MCF 10A (cell line): ENCODE results near the gene PSPC1. TPM values are rescaled to one million over a fixed set of nuclear protein-coding genes. Genes with fewer than 3 reads are reported as not detected.
"Not testable (repeated sequence)": the region's sequence is repeated elsewhere in the genome, so short reads cannot be mapped to it uniquely, and the experiment has no call there.

Experiments used
- BruUV-seq: library from RNA; stranded (reverse); fragments of 400-500 nt; replicated peaks from 2 replicates; lab custom pipeline; 2021; lab: Mats Ljungman, UMichigan
- CTCF ChIA-PET: fragments of 300-600 bp; sonication (Branson Sonifier 250); formaldehyde crosslinking; extraction: SDS; loops from one replicate; lab custom pipeline; 2021; ENCODE audit warnings: antibody characterized with exemption, inconsistent platforms; lab: Yijun Ruan, JAX
- POLR2A ChIA-PET: fragments of 300-600, 350-650 bp; sonication (Branson Sonifier 250); formaldehyde crosslinking; extraction: SDS; loops from one replicate; lab custom pipeline; 2020; ENCODE audit warnings: antibody characterized with exemption, inconsistent platforms; lab: Yijun Ruan, JAX
- DNase-seq: peaks from one replicate; pipeline ENCODE4 v3.0.0-alpha.2; 2018; ENCODE audit not compliant: unreplicated experiment
- H3K27ac Mint-ChIP-seq: one replicate; pipeline ENCODE4 v1.8.0; 2022; ENCODE audit warnings: mild to moderate bottlenecking, low read depth, mixed read lengths; ENCODE audit not compliant: unreplicated experiment
- H3K27me3 Mint-ChIP-seq: one replicate; pipeline ENCODE4 v1.8.0; 2022; ENCODE audit warnings: mixed read lengths; ENCODE audit not compliant: insufficient read depth, unreplicated experiment
- H3K36me3 Mint-ChIP-seq: one replicate; pipeline ENCODE4 v1.8.0; 2022; ENCODE audit warnings: mild to moderate bottlenecking, moderate library complexity, mixed read lengths; ENCODE audit not compliant: insufficient read depth, unreplicated experiment
- H3K4me1 Mint-ChIP-seq: one replicate; pipeline ENCODE4 v1.8.0; 2022; ENCODE audit warnings: mixed read lengths; ENCODE audit not compliant: insufficient read depth, unreplicated experiment
- H3K4me3 Mint-ChIP-seq: one replicate; pipeline ENCODE4 v1.8.0; 2022; ENCODE audit warnings: mild to moderate bottlenecking, moderate library complexity, mixed read lengths; ENCODE audit not compliant: unreplicated experiment
- H3K9me3 Mint-ChIP-seq: one replicate; pipeline ENCODE4 v1.8.0; 2022; ENCODE audit warnings: mixed read lengths; ENCODE audit not compliant: unreplicated experiment
- CTCF ChIP-seq: fragments of 200-600 bp; IDR thresholded peaks from one replicate; pipeline ENCODE4 v1.8.0; 2022; ENCODE audit warnings: antibody characterized with exemption, mild to moderate bottlenecking; ENCODE audit not compliant: unreplicated experiment
- intact Hi-C: fragments of 100-400 bp; cut with micrococcal nuclease; formaldehyde crosslinking; loops from 2 replicates; pipeline ENCODE4 v1.14.1; 2022
- total RNA-seq: library from RNA; stranded (reverse); gene quantifications from 2 replicates; pipeline ENCODE4 v1.2.3, GENCODE V29; 2022

The PSPC1 gene
- total RNA-seq, 1 experiment from 2014 or later = 43.6 TPM

- intact Hi-C loops = no loop called here
- Mint-ChIP-seq H3K4me1 (no peaks in the 10 kb centered on the region), H3K4me3 (no peak overlapping the region), H3K36me3 (peaks cover 31% of the 10 kb centered on the region), H3K9me3 (no peaks in the 10 kb centered on the region), H3K27me3 (no peaks in the 10 kb centered on the region), H3K27ac (no peak overlapping the region)
- no peak for DNase-seq
- ChIA-PET POLR2A (interaction anchor here (1.3 kb wide), 1 partner anchor 34 kb away, joined by 3 read pairs; no protein-coding TSS in a partner anchor), CTCF (interaction anchor here (0.6 kb wide), 3 partner anchors 106 to 1346 kb away, joined by 3 to 5 read pairs (median 3); no protein-coding TSS in a partner anchor)
- no peak for TF ChIP-seq CTCF
- no TSS peak for BruUV-seq
Observed at GRCh38 chr13:19817106-19817505, 34.4 kb upstream of the PSPC1 start.

- H3K27me3 Mint-ChIP-seq, CTCF ChIA-PET, DNase-seq, H3K27ac Mint-ChIP-seq, intact Hi-C loops, BruUV-seq, H3K4me1 Mint-ChIP-seq, H3K9me3 Mint-ChIP-seq, H3K4me3 Mint-ChIP-seq: not testable (repeated sequence)
- POLR2A ChIA-PET = interaction anchor here (1.3 kb wide), 1 partner anchor 32 kb away, joined by 3 read pairs; no protein-coding TSS in a partner anchor
- peaks cover 30% of the 10 kb centered on the region for H3K36me3 Mint-ChIP-seq
Observed at GRCh38 chr13:19815842-19816241, 33.1 kb upstream of the PSPC1 start.

GRCh38 chr13:19810996-19811881 lies 28.5 kb upstream of the PSPC1 start:
- intact Hi-C loops = no loop called here
- Mint-ChIP-seq H3K36me3 (peaks cover 29% of the 10 kb centered on the region), H3K27ac (no peak overlapping the region), H3K4me1 (no peaks in the 10 kb centered on the region), H3K9me3 (no peaks in the 10 kb centered on the region), H3K4me3 (no peak overlapping the region), H3K27me3 (no peaks in the 10 kb centered on the region)
- ChIA-PET POLR2A (interaction anchor here (0.8 kb wide), 1 partner anchor 11 kb away, joined by 3 read pairs; no protein-coding TSS in a partner anchor), CTCF (no interaction called here)
- no peak for TF ChIP-seq CTCF
- DNase-seq = no peak
- no TSS peak for BruUV-seq

- ChIA-PET CTCF (interaction anchor here (0.5 kb wide), 1 partner anchor 21 kb away, joined by 4 read pairs; no protein-coding TSS in a partner anchor), POLR2A (interaction anchor here (0.6 kb wide), 1 partner anchor 26 kb away, joined by 3 read pairs; no protein-coding TSS in a partner anchor)
Observed at GRCh38 chr13:19810151-19810550, 27.4 kb upstream of the PSPC1 start.

More at GRCh38 chr13:19810151-19810550, 27.4 kb upstream of the PSPC1 start:
- Mint-ChIP-seq H3K4me3 (no peak overlapping the region), H3K9me3 (no peaks in the 10 kb centered on the region), H3K4me1 (no peaks in the 10 kb centered on the region), H3K27me3 (no peaks in the 10 kb centered on the region), H3K27ac (no peak overlapping the region), H3K36me3 (peaks cover 29% of the 10 kb centered on the region)
- DNase-seq = no peak
- no TSS peak for BruUV-seq
- intact Hi-C loops = no loop called here
- TF ChIP-seq CTCF = no peak
